GM23248 (cell line): Measurements from ENCODE around the gene NNT. TPM values are rescaled to one million over a fixed set of nuclear protein-coding genes. Genes with fewer than 3 reads are reported as not detected.

ENCODE experiments used
- DNase-seq: peaks from one replicate; pipeline ENCODE4 v3.0.0-alpha.2; 2015
- H2AFZ ChIP-seq: fragments of 200-600 bp; sonication (generic); 2 replicates; pipeline ENCODE4 v1.6.1; 2016; ENCODE audit warnings: antibody characterized with exemption
- H3F3A ChIP-seq: fragments of 200-600 bp; sonication (generic); 2 replicates; pipeline ENCODE4 v1.6.1; 2016; ENCODE audit warnings: mild to moderate bottlenecking, antibody characterized with exemption, mixed run types; ENCODE audit not compliant: insufficient read depth
- H3K27ac ChIP-seq: fragments of 200-600 bp; sonication (generic); 2 replicates; pipeline ENCODE4 v1.5.1; 2016; ENCODE audit warnings: mild to moderate bottlenecking
- H3K27me3 ChIP-seq: fragments of 200-600 bp; sonication (generic); replicated peaks from 2 replicates; pipeline ENCODE4 v1.6.1; 2016; ENCODE audit warnings: mild to moderate bottlenecking; ENCODE audit not compliant: insufficient read depth
- H3K36me3 ChIP-seq: fragments of 200-600 bp; sonication (generic); 2 replicates; pipeline ENCODE4 v1.6.1; 2016; ENCODE audit warnings: low read depth, mild to moderate bottlenecking
- H3K4me1 ChIP-seq: fragments of 200-600 bp; sonication (generic); 2 replicates; pipeline ENCODE4 v1.6.1; 2016; ENCODE audit warnings: mild to moderate bottlenecking; ENCODE audit not compliant: insufficient read depth
- H3K4me2 ChIP-seq: fragments of 200-600 bp; sonication (generic); one replicate; pipeline ENCODE4 v1.6.1; 2016; ENCODE audit warnings: mild to moderate bottlenecking; ENCODE audit not compliant: unreplicated experiment
- H3K4me3 ChIP-seq: fragments of 200-600 bp; sonication (generic); 2 replicates; pipeline ENCODE4 v1.5.1; 2016; ENCODE audit warnings: mild to moderate bottlenecking
- H3K79me2 ChIP-seq: fragments of 200-600 bp; sonication (generic); 2 replicates; pipeline ENCODE4 v1.6.1; 2016; ENCODE audit warnings: mild to moderate bottlenecking; ENCODE audit not compliant: insufficient read depth
- H3K9ac ChIP-seq: fragments of 200-600 bp; sonication (generic); 2 replicates; pipeline ENCODE4 v1.6.1; 2016; ENCODE audit warnings: mild to moderate bottlenecking
- H3K9me2 ChIP-seq: fragments of 200-600 bp; sonication (generic); 2 replicates; pipeline ENCODE4 v1.6.1; 2016; ENCODE audit warnings: mixed run types, mild to moderate bottlenecking, moderate library complexity; ENCODE audit not compliant: insufficient read depth
- H3K9me3 ChIP-seq: fragments of 200-600 bp; sonication (generic); one replicate; pipeline ENCODE4 v1.6.1; 2017; ENCODE audit warnings: low read depth
- H4K20me1 ChIP-seq: fragments of 200-600 bp; sonication (generic); 2 replicates; pipeline ENCODE4 v1.6.0; 2016; ENCODE audit not compliant: insufficient read depth
- EZH2 ChIP-seq: fragments of 200-600 bp; sonication (generic); IDR thresholded peaks from 2 replicates; pipeline ENCODE4 v1.6.1; 2018; ENCODE audit warnings: antibody characterized with exemption, mild to moderate bottlenecking; ENCODE audit not compliant: insufficient read depth, poor library complexity, severe bottlenecking
- EZH2phosphoT487 ChIP-seq: fragments of 200-600 bp; sonication (generic); IDR thresholded peaks from 2 replicates; pipeline ENCODE4 v1.6.1; 2018; ENCODE audit warnings: antibody characterized with exemption, moderate library complexity, mild to moderate bottlenecking, low read depth; ENCODE audit not compliant: insufficient read depth
- WGBS, 2 experiments: methylation state at CpG; one replicate each; pipeline ENCODE4 v1.1.6; 2015 to 2017; ENCODE audit warnings: low lambda C conversion rate in 2 of 2, low coverage in 1 of 2; ENCODE audit errors: missing lambda C conversion rate in 2 of 2; 5-methylcytosine and 5-hydroxymethylcytosine counted together
- in situ Hi-C: fragments of 300-500 bp; cut with MboI; formaldehyde crosslinking; loops from 2 replicates; pipeline ENCODE4 v1.15.0; 2020
- polyA plus RNA-seq: library from polyadenylated mRNA; unstranded; fragments of >200 nt; fragmentation: Nextera tagmentation; extraction: Ambion mirVana; gene quantifications from 2 replicates; pipeline ENCODE4 v1.2.1, GENCODE V29; 2016
- total RNA-seq: library from RNA; depleted of rRNA; stranded (reverse); fragments of >200 nt; shearing (Covaris generic); gene quantifications from 2 replicates; pipeline ENCODE4 v1.2.3, GENCODE V29; 2014

NNT gene
- total and polyA plus RNA-seq, 2 experiments from 2014 or later, result 33.9 to 47.2 TPM

GRCh38 chr5:43634621-43635020, 31.6 kb downstream of the NNT start:
- no peaks in the 10 kb centered on the region for H3K27me3 ChIP-seq
- H3K27ac ChIP-seq, result no peak overlapping the region
- 0 out of 2 replicates have a peak, but pooled peaks cover 10% of the 10 kb centered on the region for H3K4me1 ChIP-seq
- H3K4me3 ChIP-seq, result no peak overlapping the region
- no peaks in the 10 kb centered on the region for H3F3A ChIP-seq
- H3K79me2 ChIP-seq, result peaks cover 7% of the 10 kb centered on the region; the same call in 1 of the 2 replicates
- TF ChIP-seq EZH2phosphoT487 (no peak), EZH2 (no peak)
- no peaks in the 10 kb centered on the region for H3K36me3 ChIP-seq
- no peaks in the 10 kb centered on the region for H4K20me1 ChIP-seq
- H3K9ac ChIP-seq, result no peak overlapping the region
- H3K4me2 ChIP-seq, result no peak overlapping the region
- H3K9me3 ChIP-seq, result no peaks in the 10 kb centered on the region
- DNase-seq, result no peak
- WGBS, 2 experiments, result 93 to 96% methylated on average over 2 of the region's 2 CpGs
- in situ Hi-C loops, result no loop called here
- no peaks in the 10 kb centered on the region for H3K9me2 ChIP-seq
- no peak overlapping the region for H2AFZ ChIP-seq

GRCh38 chr5:43635374-43635773, 32.4 kb downstream of the NNT start:
- Histone ChIP-seq H2AFZ (no peak overlapping the region), H3K79me2 (peaks cover 7% of the 10 kb centered on the region; the same call in 1 of the 2 replicates), H3K9ac (no peak overlapping the region), H3K9me2 (no peaks in the 10 kb centered on the region), H3K36me3 (no peaks in the 10 kb centered on the region), H3K27ac (no peak overlapping the region), H3K4me2 (no peak overlapping the region), H3F3A (no peaks in the 10 kb centered on the region), H3K27me3 (no peaks in the 10 kb centered on the region), H4K20me1 (no peaks in the 10 kb centered on the region), H3K4me3 (no peak overlapping the region), H3K4me1 (0 out of 2 replicates have a peak, but pooled peaks cover 10% of the 10 kb centered on the region), H3K9me3 (no peaks in the 10 kb centered on the region)
- in situ Hi-C loops, result no loop called here
- peak; percentile 22 for DNase-seq
- no peak for TF ChIP-seq EZH2
- no peak for TF ChIP-seq EZH2phosphoT487

GRCh38 chr5:43636076-43636475, 33.1 kb downstream of the NNT start:
- TF ChIP-seq EZH2phosphoT487, result no peak
- no peak for TF ChIP-seq EZH2
- no peak overlapping the region for H2AFZ ChIP-seq
- H3K4me3 ChIP-seq, result no peak overlapping the region
- H3K4me2 ChIP-seq, result no peak overlapping the region
- H3K79me2 ChIP-seq, result peaks cover 7% of the 10 kb centered on the region; the same call in 1 of the 2 replicates
- no peaks in the 10 kb centered on the region for H3K9me3 ChIP-seq
- 0 out of 2 replicates have a peak, but pooled peaks cover 10% of the 10 kb centered on the region for H3K4me1 ChIP-seq
- WGBS, 2 experiments, result 23 to 27% methylated on average over 2 of the region's 2 CpGs
- no peaks in the 10 kb centered on the region for H4K20me1 ChIP-seq
- no peaks in the 10 kb centered on the region for H3K27me3 ChIP-seq
- no peak overlapping the region for H3K27ac ChIP-seq
- peak; percentile 7 for DNase-seq
- no peak overlapping the region for H3K9ac ChIP-seq
- H3K36me3 ChIP-seq, result no peaks in the 10 kb centered on the region
- in situ Hi-C loops, result no loop called here
- H3K9me2 ChIP-seq, result no peaks in the 10 kb centered on the region
- no peaks in the 10 kb centered on the region for H3F3A ChIP-seq

GRCh38 chr5:43637416-43637815, 34.4 kb downstream of the NNT start:
- H3K79me2 ChIP-seq, result no peaks in the 10 kb centered on the region
- no peak overlapping the region for H2AFZ ChIP-seq
- H3F3A ChIP-seq, result no peaks in the 10 kb centered on the region
- DNase-seq, result no peak
- no peaks in the 10 kb centered on the region for H3K27me3 ChIP-seq
- no peak overlapping the region for H3K4me2 ChIP-seq
- no peaks in the 10 kb centered on the region for H4K20me1 ChIP-seq
- no peak overlapping the region for H3K4me3 ChIP-seq
- TF ChIP-seq EZH2phosphoT487, result no peak
- TF ChIP-seq EZH2, result no peak
- 0 out of 2 replicates have a peak, but pooled peaks cover 10% of the 10 kb centered on the region for H3K4me1 ChIP-seq
- in situ Hi-C loops, result no loop called here
- WGBS, 2 experiments, result 100% methylated on average over 1 of the region's 1 CpG
- H3K9me3 ChIP-seq, result no peaks in the 10 kb centered on the region
- no peak overlapping the region for H3K27ac ChIP-seq
- H3K36me3 ChIP-seq, result no peaks in the 10 kb centered on the region
- H3K9me2 ChIP-seq, result no peaks in the 10 kb centered on the region
- no peak overlapping the region for H3K9ac ChIP-seq

- Histone ChIP-seq H4K20me1 (no peaks in the 10 kb centered on the region), H3K4me3 (no peak overlapping the region), H2AFZ (no peak overlapping the region), H3K9me2 (no peaks in the 10 kb centered on the region), H3K36me3 (no peaks in the 10 kb centered on the region), H3K4me1 (0 out of 2 replicates have a peak, but pooled peaks cover 10% of the 10 kb centered on the region), H3K9ac (no peak overlapping the region), H3K4me2 (no peak overlapping the region), H3K27ac (no peak overlapping the region), H3K79me2 (no peaks in the 10 kb centered on the region), H3F3A (no peaks in the 10 kb centered on the region), H3K9me3 (no peaks in the 10 kb centered on the region), H3K27me3 (no peaks in the 10 kb centered on the region)
- TF ChIP-seq EZH2 (no peak), EZH2phosphoT487 (no peak)
- in situ Hi-C loops, result no loop called here
- WGBS, 2 experiments, result 90 to 95% methylated on average over 2 of the region's 2 CpGs
- DNase-seq, result no peak
Measured at GRCh38 chr5:43638107-43638506, 35.1 kb downstream of the NNT start.
